BJ (cell line): Measurements from ENCODE around the gene PSTK. TPM values are rescaled to one million over a fixed set of nuclear protein-coding genes. Genes with fewer than 3 reads are reported as not detected.

ENCODE experiments used
- CTCF ChIA-PET: fragments of 350-600 bp; formaldehyde crosslinking; extraction: SDS; loops from one replicate; lab custom pipeline; 2021; ENCODE audit warnings: antibody characterized with exemption, inconsistent platforms; lab: Yijun Ruan, JAX
- POLR2A ChIA-PET: fragments of 300-600 bp; sonication (Branson Sonifier 250); formaldehyde crosslinking; extraction: SDS; loops from one replicate; lab custom pipeline; 2021; ENCODE audit warnings: antibody characterized with exemption; lab: Charles Lee
- DNase-seq: peaks from one replicate; pipeline ENCODE4 v3.0.0-alpha.2; 2011; ENCODE audit warnings: low read depth
- H3K27me3 ChIP-seq: 2 replicates; pipeline ENCODE4 v1.6.0; 2011; ENCODE audit warnings: low read length; ENCODE audit not compliant: control insufficient read depth, insufficient read depth
- H3K36me3 ChIP-seq: 2 replicates; pipeline ENCODE4 v1.5.1; 2011; ENCODE audit warnings: low read length; ENCODE audit not compliant: control insufficient read depth, insufficient read depth
- H3K4me3 ChIP-seq: 2 replicates; pipeline ENCODE4 v1.5.1; 2011; ENCODE audit warnings: low read depth, mild to moderate bottlenecking, control low read depth, low read length
- polyA minus RNA-seq: library from RNA; depleted of rRNA, polyadenylated mRNA; stranded (reverse); fragments of >200 nt; gene quantifications from 2 replicates; pipeline ENCODE4 v1.2.3, GENCODE V29; 2011; rRNA and poly(A)+ RNA removed
- polyA plus RNA-seq: library from polyadenylated mRNA; depleted of rRNA; stranded (reverse); fragments of >200 nt; gene quantifications from 2 replicates; pipeline ENCODE4 v1.2.3, GENCODE V29; 2011; rRNA removed
- TF ChIP-seq, protein P1 (sequence below): IDR thresholded peaks from 2 replicates; pipeline ENCODE4 v1.5.1; 2011; ENCODE audit warnings: low read depth, mild to moderate bottlenecking, control low read depth, inconsistent platforms, low read length, moderate library complexity; ENCODE audit not compliant: insufficient read depth

PSTK gene
- 3.0 and 5.5 TPM in 2 replicates for polyA plus RNA-seq
- 0.62 and 1.0 TPM in 2 replicates for polyA minus RNA-seq

GRCh38 chr10:122980209-122981065, at the start of gene PSTK:
Gene PSTK, plus strand, starts transcription at chr10:122980401. Its CDS starts 79 bp downstream, at chr10:122980480.
- Histone ChIP-seq H3K36me3 (no peaks in the 10 kb centered on the region; the same call in 1 of the 2 replicates), H3K4me3 (peak within 1 kb of the TSS; percentile 94), H3K27me3 (no peaks in the 10 kb centered on the region)
- ChIA-PET POLR2A (no interaction called here), CTCF (interaction anchor here (0.8 to 2.9 kb wide), 11 partner anchors 10 to 116 kb away, joined by 3 to 22 read pairs (median 5); partner anchors contain the start of gene C10orf88)
- TF ChIP-seq, protein P1, sequence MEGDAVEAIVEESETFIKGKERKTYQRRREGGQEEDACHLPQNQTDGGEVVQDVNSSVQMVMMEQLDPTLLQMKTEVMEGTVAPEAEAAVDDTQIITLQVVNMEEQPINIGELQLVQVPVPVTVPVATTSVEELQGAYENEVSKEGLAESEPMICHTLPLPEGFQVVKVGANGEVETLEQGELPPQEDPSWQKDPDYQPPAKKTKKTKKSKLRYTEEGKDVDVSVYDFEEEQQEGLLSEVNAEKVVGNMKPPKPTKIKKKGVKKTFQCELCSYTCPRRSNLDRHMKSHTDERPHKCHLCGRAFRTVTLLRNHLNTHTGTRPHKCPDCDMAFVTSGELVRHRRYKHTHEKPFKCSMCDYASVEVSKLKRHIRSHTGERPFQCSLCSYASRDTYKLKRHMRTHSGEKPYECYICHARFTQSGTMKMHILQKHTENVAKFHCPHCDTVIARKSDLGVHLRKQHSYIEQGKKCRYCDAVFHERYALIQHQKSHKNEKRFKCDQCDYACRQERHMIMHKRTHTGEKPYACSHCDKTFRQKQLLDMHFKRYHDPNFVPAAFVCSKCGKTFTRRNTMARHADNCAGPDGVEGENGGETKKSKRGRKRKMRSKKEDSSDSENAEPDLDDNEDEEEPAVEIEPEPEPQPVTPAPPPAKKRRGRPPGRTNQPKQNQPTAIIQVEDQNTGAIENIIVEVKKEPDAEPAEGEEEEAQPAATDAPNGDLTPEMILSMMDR: peak; percentile 96
- peak; percentile 44 for DNase-seq

GRCh38 chr10:122931088-122931906, 48.9 kb upstream of the PSTK start:
- CTCF ChIA-PET: no interaction called here
- POLR2A ChIA-PET: no interaction called here
- Histone ChIP-seq H3K27me3 (no peaks in the 10 kb centered on the region), H3K4me3 (no peak overlapping the region), H3K36me3 (peaks cover 2% of the 10 kb centered on the region; the same call in 1 of the 2 replicates)
- DNase-seq: no peak
- TF ChIP-seq, protein P1: no peak

DNA sequence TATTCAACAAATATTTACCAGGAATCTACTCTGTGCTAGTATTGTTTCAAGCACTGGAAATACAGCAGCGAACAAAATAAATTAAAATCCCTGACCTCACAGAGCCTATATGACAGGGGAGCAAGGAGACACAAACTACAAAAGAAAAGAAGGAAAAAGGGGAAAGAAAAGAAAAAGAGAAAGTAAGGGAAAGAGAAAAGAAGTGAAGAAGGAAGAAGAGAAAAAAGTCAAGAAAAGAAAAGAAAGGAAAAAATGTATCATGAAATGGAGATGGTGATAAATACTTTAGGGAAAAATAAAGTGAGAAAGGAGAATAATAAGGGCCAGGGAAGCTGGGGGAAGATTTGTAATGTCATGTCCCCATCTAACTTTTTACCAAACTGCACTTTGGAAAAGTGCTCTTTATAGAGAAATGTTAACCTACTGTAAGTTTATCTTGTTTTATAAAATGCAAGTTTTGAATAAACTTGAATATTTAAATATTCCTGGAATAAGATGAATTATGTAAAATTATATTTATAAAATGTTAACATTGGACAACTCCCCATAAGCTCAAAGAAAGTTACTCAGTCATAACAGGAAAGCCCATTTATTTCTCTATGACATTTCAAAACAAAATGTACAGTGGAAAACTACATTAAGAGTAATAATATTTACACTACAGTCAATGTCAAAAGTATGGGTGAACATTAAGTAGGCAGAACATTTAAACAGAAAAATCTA, 40.9 kb upstream of the PSTK start:
- H3K36me3 ChIP-seq: no peaks in the 10 kb centered on the region; the same call in 1 of the 2 replicates
- TF ChIP-seq, protein P1: no peak
- no peak for DNase-seq
- H3K27me3 ChIP-seq: no peaks in the 10 kb centered on the region
- ChIA-PET POLR2A (no interaction called here), CTCF (no interaction called here)
- no peak overlapping the region for H3K4me3 ChIP-seq

- TF ChIP-seq, protein P1: no peak
- no peak for DNase-seq
- Histone ChIP-seq H3K27me3 (no peaks in the 10 kb centered on the region), H3K36me3 (no peaks in the 10 kb centered on the region; the same call in 1 of the 2 replicates), H3K4me3 (no peak overlapping the region)
- CTCF ChIA-PET: no interaction called here
- POLR2A ChIA-PET: no interaction called here
Observed at GRCh38 chr10:122939856-122940543, 40.2 kb upstream of the PSTK start.
